ENCODE measurements around the gene RGS7. TPM values are rescaled to one million over a fixed set of nuclear protein-coding genes. Genes with fewer than 3 reads are reported as not detected.

RGS7 gene
- total RNA-seq, 1 experiment from 2014 or later: 1.0 TPM

GRCh38 chr1:241351841-241352240 is 5.2 kb downstream of the RGS7 start:
- intact Hi-C loops (cut with micrococcal nuclease; ENCODE audit: unreplicated experiment): no loop called here
- DNase-seq: no peak
- CTCF ChIA-PET: no interaction called here
- Mint-ChIP-seq H3K4me3 (ENCODE audit: low read depth, unreplicated experiment) (no peak overlapping the region), H3K9me3 (ENCODE audit: low read depth, unreplicated experiment) (no peaks in the 10 kb centered on the region), H3K36me3 (ENCODE audit: insufficient read depth, unreplicated experiment) (peaks cover 7% of the 10 kb centered on the region), H3K4me1 (ENCODE audit: low read depth, unreplicated experiment) (no peaks in the 10 kb centered on the region), H3K27me3 (ENCODE audit: unreplicated experiment) (no peaks in the 10 kb centered on the region), H3K27ac (ENCODE audit: unreplicated experiment) (no peak overlapping the region)
- no peak for TF ChIP-seq CTCF (IDR thresholded peaks at IDR 0.05; ENCODE audit: unreplicated experiment)
- no TSS peak for BruUV-seq (replicated peaks)

- no peak for TF ChIP-seq CTCF (IDR thresholded peaks at IDR 0.05; ENCODE audit: unreplicated experiment)
- Mint-ChIP-seq H3K9me3 (ENCODE audit: low read depth, unreplicated experiment) (no peaks in the 10 kb centered on the region), H3K36me3 (ENCODE audit: insufficient read depth, unreplicated experiment) (no peaks in the 10 kb centered on the region), H3K27ac (ENCODE audit: unreplicated experiment) (no peak overlapping the region), H3K4me1 (ENCODE audit: low read depth, unreplicated experiment) (peaks cover 10% of the 10 kb centered on the region), H3K4me3 (ENCODE audit: low read depth, unreplicated experiment) (no peak overlapping the region), H3K27me3 (ENCODE audit: unreplicated experiment) (no peaks in the 10 kb centered on the region)
- BruUV-seq (replicated peaks): no TSS peak
- no peak for DNase-seq
- intact Hi-C loops (cut with micrococcal nuclease; ENCODE audit: unreplicated experiment): no loop called here
- CTCF ChIA-PET: no interaction called here
Observed at GRCh38 chr1:241343956-241344355, 13.0 kb downstream of the RGS7 start.

GRCh38 chr1:241336335-241336734 is 20.7 kb downstream of the RGS7 start:
- no peak for TF ChIP-seq CTCF (IDR thresholded peaks at IDR 0.05; ENCODE audit: unreplicated experiment)
- no peaks in the 10 kb centered on the region for H3K36me3 Mint-ChIP-seq (ENCODE audit: insufficient read depth, unreplicated experiment)
- no peak overlapping the region for H3K27ac Mint-ChIP-seq (ENCODE audit: unreplicated experiment)
- H3K4me3 Mint-ChIP-seq (ENCODE audit: low read depth, unreplicated experiment): no peak overlapping the region
- BruUV-seq (replicated peaks): no TSS peak
- H3K4me1 Mint-ChIP-seq (ENCODE audit: low read depth, unreplicated experiment): peaks cover 10% of the 10 kb centered on the region
- intact Hi-C loops (cut with micrococcal nuclease; ENCODE audit: unreplicated experiment): loop anchor here (5.0 kb wide), 1 partner anchor 354 kb away; no protein-coding TSS in a partner anchor
- no peaks in the 10 kb centered on the region for H3K27me3 Mint-ChIP-seq (ENCODE audit: unreplicated experiment)
- H3K9me3 Mint-ChIP-seq (ENCODE audit: low read depth, unreplicated experiment): no peaks in the 10 kb centered on the region
- CTCF ChIA-PET: no interaction called here
- DNase-seq: peak; percentile 21

- DNase-seq: no peak
- no TSS peak for BruUV-seq (replicated peaks)
- intact Hi-C loops (cut with micrococcal nuclease; ENCODE audit: unreplicated experiment): no loop called here
- Mint-ChIP-seq H3K27ac (ENCODE audit: unreplicated experiment) (no peak overlapping the region), H3K9me3 (ENCODE audit: low read depth, unreplicated experiment) (no peaks in the 10 kb centered on the region), H3K4me1 (ENCODE audit: low read depth, unreplicated experiment) (peaks cover 10% of the 10 kb centered on the region), H3K36me3 (ENCODE audit: insufficient read depth, unreplicated experiment) (no peaks in the 10 kb centered on the region), H3K27me3 (ENCODE audit: unreplicated experiment) (no peaks in the 10 kb centered on the region), H3K4me3 (ENCODE audit: low read depth, unreplicated experiment) (no peak overlapping the region)
- TF ChIP-seq CTCF (IDR thresholded peaks at IDR 0.05; ENCODE audit: unreplicated experiment): no peak
- CTCF ChIA-PET: no interaction called here
Observed at GRCh38 chr1:241332987-241333386, 24.0 kb downstream of the RGS7 start.

GRCh38 chr1:241332037-241332409 is 25.0 kb downstream of the RGS7 start:
- Mint-ChIP-seq H3K4me1 (ENCODE audit: low read depth, unreplicated experiment) (peaks cover 10% of the 10 kb centered on the region), H3K27ac (ENCODE audit: unreplicated experiment) (no peak overlapping the region), H3K4me3 (ENCODE audit: low read depth, unreplicated experiment) (no peak overlapping the region), H3K36me3 (ENCODE audit: insufficient read depth, unreplicated experiment) (no peaks in the 10 kb centered on the region), H3K9me3 (ENCODE audit: low read depth, unreplicated experiment) (no peaks in the 10 kb centered on the region), H3K27me3 (ENCODE audit: unreplicated experiment) (no peaks in the 10 kb centered on the region)
- no TSS peak for BruUV-seq (replicated peaks)
- no peak for TF ChIP-seq CTCF (IDR thresholded peaks at IDR 0.05; ENCODE audit: unreplicated experiment)
- no peak for DNase-seq
- intact Hi-C loops (cut with micrococcal nuclease; ENCODE audit: unreplicated experiment): no loop called here
- CTCF ChIA-PET: no interaction called here

Measured in Calu3 (cell line).